SK-N-MC (cell line): ENCODE data around the gene LTB.

ENCODE experiments used
- EZH2 ChIP-seq: fragments of 200-600 bp; sonication (generic); IDR thresholded peaks from one replicate; pipeline ENCODE4 v1.6.1; 2017; ENCODE audit warnings: antibody characterized with exemption
- FOXP2 ChIP-seq: optimal IDR thresholded peaks from 2 replicates; pipeline ENCODE3; 2011; ENCODE audit warnings: mild to moderate bottlenecking, moderate library complexity; ENCODE audit not compliant: insufficient read depth; ENCODE audit errors: extremely low read length, control extremely low read depth
- POLR2AphosphoS5 ChIP-seq: IDR thresholded peaks from 2 replicates; pipeline ENCODE4 v1.6.1; 2012; ENCODE audit warnings: mild to moderate bottlenecking, low read depth, low read length, borderline replicate concordance

- no peak for TF ChIP-seq EZH2
- no peak for TF ChIP-seq POLR2AphosphoS5
- no peak for TF ChIP-seq FOXP2
These were observed 6.1 kb downstream of the LTB start for GRCh38 chr6:31575952-31576685.
